HUES48 (cell line): Measurements from ENCODE around the gene ANKMY1.

Experiments used
- H3K27ac ChIP-seq: one replicate; pipeline ENCODE4 v1.7.0; 2013; ENCODE audit warnings: low read depth, low read length, inconsistent platforms
- H3K27me3 ChIP-seq: 2 replicates; pipeline ENCODE4 v1.6.1; 2013; ENCODE audit warnings: mild to moderate bottlenecking, low read length; ENCODE audit not compliant: control insufficient read depth, insufficient read depth
- H3K36me3 ChIP-seq: 2 replicates; pipeline ENCODE4 v1.6.1; 2013; ENCODE audit warnings: low read length; ENCODE audit not compliant: control insufficient read depth, insufficient read depth
- H3K4me1 ChIP-seq: 2 replicates; pipeline ENCODE4 v1.6.1; 2013; ENCODE audit warnings: mild to moderate bottlenecking, low read length; ENCODE audit not compliant: control insufficient read depth, insufficient read depth
- H3K4me3 ChIP-seq: 2 replicates; pipeline ENCODE4 v1.5.1; 2013; ENCODE audit warnings: mild to moderate bottlenecking, low read depth, low read length
- H3K9ac ChIP-seq: 2 replicates; pipeline ENCODE4 v1.6.1; 2013; ENCODE audit warnings: mild to moderate bottlenecking, low read depth, low read length, moderate library complexity
- H3K9me3 ChIP-seq: 2 replicates; pipeline ENCODE4 v1.6.1; 2013; ENCODE audit warnings: low read length; ENCODE audit not compliant: control insufficient read depth, insufficient read depth

The ANKMY1 gene

DNA sequence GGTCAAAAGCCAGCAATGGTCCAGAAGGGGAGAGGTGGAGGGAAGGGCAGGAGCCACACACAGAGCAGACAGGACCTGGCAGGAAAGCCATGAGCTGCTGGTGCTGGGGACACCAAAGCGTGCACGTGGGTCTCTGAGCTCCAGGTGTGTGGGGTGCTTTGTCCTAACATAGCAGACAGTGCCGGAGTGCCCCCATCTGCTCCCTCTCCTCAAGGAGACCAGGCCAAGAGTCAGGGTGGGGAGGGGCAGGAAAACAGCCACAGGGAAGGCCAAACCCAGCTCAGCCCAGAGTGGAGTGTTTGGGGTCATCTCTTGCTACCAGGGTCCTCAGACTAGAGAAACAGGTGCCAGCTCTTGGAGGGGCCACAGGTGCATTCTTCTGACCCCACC is 126.5 kb downstream of the ANKMY1 start:
- Histone ChIP-seq H3K9me3 (no peaks in the 10 kb centered on the region), H3K27ac (no peak overlapping the region), H3K9ac (no peak overlapping the region), H3K4me3 (no peak overlapping the region), H3K4me1 (no peaks in the 10 kb centered on the region), H3K27me3 (peaks cover 12% of the 10 kb centered on the region), H3K36me3 (no peaks in the 10 kb centered on the region)

DNA sequence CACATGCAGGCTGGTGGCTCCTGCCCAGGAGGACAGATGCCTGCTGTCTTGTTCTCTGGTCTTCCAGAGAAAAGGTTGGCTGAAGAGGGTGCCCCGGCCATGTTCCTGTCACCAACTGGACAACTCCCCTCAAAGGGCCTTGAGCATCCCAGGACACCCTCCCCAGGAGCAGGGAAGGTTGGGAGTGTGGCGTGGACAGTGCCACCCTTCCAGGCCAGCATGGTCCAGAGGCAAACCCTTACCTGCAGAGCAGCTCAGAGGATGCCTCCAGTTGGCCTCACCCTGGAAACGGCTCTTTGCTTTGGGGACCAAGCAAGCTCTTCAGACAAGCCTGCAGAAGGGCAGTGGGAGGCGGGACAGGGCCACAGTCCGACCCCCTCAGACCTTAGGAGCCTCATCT is 127.2 kb downstream of the ANKMY1 start:
- peaks cover 10% of the 10 kb centered on the region; the same call in 1 of the 2 replicates for H3K27me3 ChIP-seq
- no peaks in the 10 kb centered on the region for H3K4me1 ChIP-seq
- H3K36me3 ChIP-seq = no peaks in the 10 kb centered on the region
- H3K9me3 ChIP-seq = 0 out of 2 replicates have a peak, but pooled peaks cover 2% of the 10 kb centered on the region
- H3K4me3 ChIP-seq = no peak overlapping the region
- H3K9ac ChIP-seq = no peak overlapping the region
- no peak overlapping the region for H3K27ac ChIP-seq

DNA sequence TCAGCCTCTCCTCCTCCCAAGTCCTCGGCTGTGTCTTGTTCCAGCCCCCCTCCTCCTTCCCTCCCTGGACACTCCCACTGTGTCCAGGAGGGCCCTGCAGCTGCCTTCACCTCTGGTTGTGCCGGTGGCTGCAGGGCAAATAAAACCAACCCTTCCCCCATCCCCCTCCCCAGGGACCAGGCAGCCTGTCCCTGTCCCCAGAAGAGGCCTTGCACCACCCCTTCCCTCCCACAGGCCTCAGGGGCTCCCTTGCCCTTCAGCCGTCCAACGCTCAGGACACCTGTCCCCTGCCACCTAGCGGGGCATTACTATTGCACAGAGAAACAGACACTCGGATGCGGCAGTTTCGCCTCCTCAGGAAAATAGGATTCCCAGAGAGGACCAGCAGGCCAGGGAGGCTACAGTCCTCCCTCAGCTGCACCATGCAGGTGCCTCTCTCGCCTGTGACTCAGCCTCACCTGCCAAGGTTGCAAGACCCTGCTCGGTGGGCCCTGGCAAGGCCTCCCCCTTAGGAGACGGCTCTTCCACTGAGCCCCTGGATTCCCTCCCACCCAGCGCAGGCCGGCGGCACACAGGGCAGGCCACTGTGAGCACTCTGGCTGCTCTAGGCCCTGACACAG is 127.8 kb downstream of the ANKMY1 start:
- H3K27me3 ChIP-seq = peaks cover 10% of the 10 kb centered on the region; the same call in 1 of the 2 replicates
- H3K4me1 ChIP-seq = no peaks in the 10 kb centered on the region
- H3K9ac ChIP-seq = no peak overlapping the region
- H3K9me3 ChIP-seq = 0 out of 2 replicates have a peak, but pooled peaks cover 2% of the 10 kb centered on the region
- no peak overlapping the region for H3K27ac ChIP-seq
- H3K4me3 ChIP-seq = no peak overlapping the region
- H3K36me3 ChIP-seq = no peaks in the 10 kb centered on the region
